ENCODE measurements around the gene RHBG. TPM values are rescaled to one million over a fixed set of nuclear protein-coding genes. Genes with fewer than 3 reads are reported as not detected.

Gene RHBG
- total RNA-seq, 1 experiment from 2014 or later = 4.0 TPM

GRCh38 chr1:156372265-156372586 lies 3.2 kb downstream of the RHBG start:
- H4K20me1 ChIP-seq (ENCODE audit: insufficient read depth) = no peaks in the 10 kb centered on the region
- no TSS peak for BruUV-seq (replicated peaks)
- DNase-seq = no peak
- H2AFZ ChIP-seq = no peak overlapping the region
- intact Hi-C loops (cut with micrococcal nuclease; ENCODE audit: unreplicated experiment) = no loop called here
- TF ChIP-seq EZH2 (IDR thresholded peaks at IDR 0.05; ENCODE audit: low read depth) (no peak), CTCF (conservative IDR thresholded peaks at IDR 0.05) (no peak)
- H3K4me1 ChIP-seq (replicated peaks; ENCODE audit: insufficient read depth) = peaks cover 43% of the 10 kb centered on the region
- no peak overlapping the region for H3K4me2 ChIP-seq
- H3K27ac ChIP-seq = no peak overlapping the region
- no peaks in the 10 kb centered on the region for H3K27me3 ChIP-seq (ENCODE audit: insufficient read depth, low read depth)
- H3K79me2 ChIP-seq (ENCODE audit: low read depth) = no peaks in the 10 kb centered on the region
- no peaks in the 10 kb centered on the region for H3K9me2 ChIP-seq (ENCODE audit: insufficient read depth)
- no peaks in the 10 kb centered on the region for H3K9me3 ChIP-seq (ENCODE audit: insufficient read depth, low read depth)
- no peak overlapping the region for H3K4me3 ChIP-seq
- ChIA-PET POLR2A (ENCODE audit: unreplicated experiment) (interaction anchor here (0.7 kb wide), 1 partner anchor 1248 kb away, joined by 3 read pairs; no protein-coding TSS in a partner anchor), CTCF (no interaction called here)
- no peaks in the 10 kb centered on the region for H3K36me3 ChIP-seq (ENCODE audit: low read depth)
- H3F3A ChIP-seq (ENCODE audit: insufficient read depth, low read depth) = peaks cover 23% of the 10 kb centered on the region

- H3K27me3 ChIP-seq (ENCODE audit: insufficient read depth, low read depth) = no peaks in the 10 kb centered on the region
- peaks cover 43% of the 10 kb centered on the region for H3K4me1 ChIP-seq (replicated peaks; ENCODE audit: insufficient read depth)
- intact Hi-C loops (cut with micrococcal nuclease; ENCODE audit: unreplicated experiment) = no loop called here
- no TSS peak for BruUV-seq (replicated peaks)
- TF ChIP-seq EZH2 (IDR thresholded peaks at IDR 0.05; ENCODE audit: low read depth) = no peak
- no peak for TF ChIP-seq CTCF (conservative IDR thresholded peaks at IDR 0.05)
- H3K9me2 ChIP-seq (ENCODE audit: insufficient read depth) = no peaks in the 10 kb centered on the region
- H3K79me2 ChIP-seq (ENCODE audit: low read depth) = no peaks in the 10 kb centered on the region
- H3F3A ChIP-seq (ENCODE audit: insufficient read depth, low read depth) = peaks cover 16% of the 10 kb centered on the region
- H3K4me2 ChIP-seq = no peak overlapping the region
- H2AFZ ChIP-seq = no peak overlapping the region
- H3K4me3 ChIP-seq = no peak overlapping the region
- CTCF ChIA-PET = interaction anchor here (1.0 kb wide), 1 partner anchor 73 kb away, joined by 3 read pairs; no protein-coding TSS in a partner anchor
- POLR2A ChIA-PET (ENCODE audit: unreplicated experiment) = interaction anchor here (0.7 kb wide), 1 partner anchor 1248 kb away, joined by 3 read pairs; no protein-coding TSS in a partner anchor
- H3K27ac ChIP-seq = no peak overlapping the region
- no peaks in the 10 kb centered on the region for H3K9me3 ChIP-seq (ENCODE audit: insufficient read depth, low read depth)
- no peaks in the 10 kb centered on the region for H4K20me1 ChIP-seq (ENCODE audit: insufficient read depth)
- no peak for DNase-seq
- H3K36me3 ChIP-seq (ENCODE audit: low read depth) = no peaks in the 10 kb centered on the region
Observed at GRCh38 chr1:156372876-156373275, 3.9 kb downstream of the RHBG start.

GRCh38 chr1:156373546-156373945 lies 4.5 kb downstream of the RHBG start:
- Histone ChIP-seq H4K20me1 (ENCODE audit: insufficient read depth) (no peaks in the 10 kb centered on the region), H3K27me3 (ENCODE audit: insufficient read depth, low read depth) (no peaks in the 10 kb centered on the region), H2AFZ (no peak overlapping the region), H3K4me2 (no peak overlapping the region), H3K27ac (no peak overlapping the region), H3K4me1 (replicated peaks; ENCODE audit: insufficient read depth) (peaks cover 37% of the 10 kb centered on the region), H3K9me3 (ENCODE audit: insufficient read depth, low read depth) (no peaks in the 10 kb centered on the region), H3K36me3 (ENCODE audit: low read depth) (no peaks in the 10 kb centered on the region), H3K79me2 (ENCODE audit: low read depth) (no peaks in the 10 kb centered on the region), H3K9me2 (ENCODE audit: insufficient read depth) (no peaks in the 10 kb centered on the region), H3K4me3 (no peak overlapping the region), H3F3A (ENCODE audit: insufficient read depth, low read depth) (peaks cover 11% of the 10 kb centered on the region; the same call in 1 of the 2 replicates)
- POLR2A ChIA-PET (ENCODE audit: unreplicated experiment) = no interaction called here
- no peak for DNase-seq
- BruUV-seq (replicated peaks) = no TSS peak
- no peak for TF ChIP-seq EZH2 (IDR thresholded peaks at IDR 0.05; ENCODE audit: low read depth)
- no peak for TF ChIP-seq CTCF (conservative IDR thresholded peaks at IDR 0.05)
- CTCF ChIA-PET = interaction anchor here (1.0 kb wide), 1 partner anchor 73 kb away, joined by 3 read pairs; no protein-coding TSS in a partner anchor
- intact Hi-C loops (cut with micrococcal nuclease; ENCODE audit: unreplicated experiment) = no loop called here
